Suppressor macrophage (primary cell): ENCODE data around the gene TMEM182.

ENCODE experiments used
- DNase-seq, 4 experiments: peaks; one replicate each; pipeline ENCODE4 v3.0.0-alpha.2; 2020 to 2022
- total RNA-seq, 17 experiments: gene quantifications; one replicate each; lab custom pipeline; 2026; ENCODE audit warnings: mixed read lengths in 6 of 17, inconsistent platforms in 3 of 17; lab: John Stamatoyannopoulos, UW

The TMEM182 gene, protein sequence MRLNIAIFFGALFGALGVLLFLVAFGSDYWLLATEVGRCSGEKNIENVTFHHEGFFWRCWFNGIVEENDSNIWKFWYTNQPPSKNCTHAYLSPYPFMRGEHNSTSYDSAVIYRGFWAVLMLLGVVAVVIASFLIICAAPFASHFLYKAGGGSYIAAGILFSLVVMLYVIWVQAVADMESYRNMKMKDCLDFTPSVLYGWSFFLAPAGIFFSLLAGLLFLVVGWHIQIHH
- total RNA-seq = 0.49 to 4.6 (median 1.9) reads per million in 17 experiments

GRCh38 chr2:102761763-102762162 lies at the start of gene TMEM182:
TSS of gene TMEM182 (plus strand) at chr2:102762031. CDS start at chr2:102762218, 187 bp downstream.
- DNase-seq = no peak

- DNase-seq = no peak
Observed at GRCh38 chr2:102717308-102718018, 44.4 kb upstream of the TMEM182 start.

DNA sequence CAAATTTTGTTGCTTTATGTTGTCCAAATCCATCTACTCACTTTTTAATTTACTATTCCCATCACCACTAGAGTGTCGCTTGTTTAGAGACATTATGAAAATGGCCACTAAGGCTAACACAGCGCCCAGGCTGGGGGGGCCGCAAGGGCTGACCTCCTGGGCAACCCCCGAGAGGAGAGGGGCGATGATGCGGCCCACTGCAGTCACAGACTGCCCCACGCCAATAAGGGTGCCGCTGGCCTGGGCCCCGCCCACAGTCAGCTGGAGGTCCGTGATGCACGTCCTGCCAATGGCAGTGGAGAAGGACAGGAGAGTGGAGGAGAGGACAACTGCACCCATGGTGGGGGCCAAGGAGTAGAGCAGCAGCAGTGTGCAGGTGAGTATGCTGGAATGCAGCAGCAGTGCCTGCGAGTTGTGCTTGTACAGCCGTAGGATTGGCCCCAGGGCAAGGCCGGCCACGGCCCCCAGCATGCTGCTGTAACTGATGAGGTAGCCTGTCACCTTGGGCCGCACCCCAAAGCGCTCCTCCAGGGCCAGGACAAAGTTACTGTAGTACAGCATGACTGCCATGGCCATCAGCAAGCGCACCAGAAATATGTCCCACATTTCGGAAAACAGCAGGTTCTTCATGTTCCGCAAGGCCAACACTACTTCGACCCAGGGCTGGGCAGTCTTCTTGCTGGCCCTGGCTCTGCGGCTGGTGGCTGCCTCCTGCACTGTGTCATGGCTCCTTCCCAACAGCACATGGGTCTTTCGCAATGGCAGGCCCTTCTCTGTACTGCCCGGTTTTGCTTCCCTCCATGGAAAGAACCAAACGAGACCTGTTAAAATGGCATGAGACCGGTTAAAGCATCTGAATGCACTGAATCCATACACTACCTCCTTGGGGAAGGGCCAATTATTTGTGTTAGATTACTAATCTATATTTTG lies 43.2 kb upstream of the TMEM182 start:
- peak in 2 of 4 experiments; percentile 13 to 19 for DNase-seq

DNA sequence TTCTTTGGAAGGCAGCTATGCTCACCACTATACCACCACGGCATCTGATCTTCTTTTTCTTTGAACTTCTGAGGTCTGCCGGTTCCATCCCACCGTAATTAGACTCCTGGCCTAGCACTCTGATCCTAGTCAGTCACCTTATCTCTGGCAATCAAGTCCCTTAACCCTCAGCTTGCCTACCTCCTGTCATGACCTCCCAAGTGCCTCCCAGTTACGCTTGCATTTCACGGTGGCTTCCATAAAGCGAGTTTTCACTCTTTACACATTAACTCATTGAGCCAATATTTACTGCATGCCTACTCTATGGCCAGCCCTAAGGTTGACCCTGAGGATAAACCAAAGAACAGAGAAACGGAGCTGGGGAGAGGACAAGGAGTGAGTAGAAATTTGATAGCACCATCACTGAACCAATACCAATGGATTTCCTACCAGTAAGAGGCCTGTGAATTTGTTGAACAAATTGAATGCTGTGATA lies 37.8 kb upstream of the TMEM182 start:
- DNase-seq = no peak

DNA sequence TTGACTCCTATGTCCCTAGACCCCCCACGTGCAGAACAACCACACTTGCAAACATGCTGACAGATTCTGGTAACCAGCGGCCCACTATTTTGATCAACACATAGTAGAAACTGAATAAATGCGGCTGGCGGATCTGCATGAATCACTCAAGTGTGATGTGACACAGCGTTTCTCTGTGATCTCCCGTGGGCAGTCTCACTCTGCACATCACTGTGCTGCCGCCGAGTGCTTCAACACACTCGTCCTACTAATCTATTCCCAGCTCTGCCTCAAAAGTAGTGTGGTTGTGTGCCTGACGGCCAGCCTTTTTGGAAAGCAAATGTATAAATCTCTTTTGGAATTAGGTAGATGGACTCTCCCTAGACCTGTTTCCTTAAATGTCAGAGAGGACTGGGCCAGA lies 37.3 kb upstream of the TMEM182 start:
- DNase-seq = no peak

DNA sequence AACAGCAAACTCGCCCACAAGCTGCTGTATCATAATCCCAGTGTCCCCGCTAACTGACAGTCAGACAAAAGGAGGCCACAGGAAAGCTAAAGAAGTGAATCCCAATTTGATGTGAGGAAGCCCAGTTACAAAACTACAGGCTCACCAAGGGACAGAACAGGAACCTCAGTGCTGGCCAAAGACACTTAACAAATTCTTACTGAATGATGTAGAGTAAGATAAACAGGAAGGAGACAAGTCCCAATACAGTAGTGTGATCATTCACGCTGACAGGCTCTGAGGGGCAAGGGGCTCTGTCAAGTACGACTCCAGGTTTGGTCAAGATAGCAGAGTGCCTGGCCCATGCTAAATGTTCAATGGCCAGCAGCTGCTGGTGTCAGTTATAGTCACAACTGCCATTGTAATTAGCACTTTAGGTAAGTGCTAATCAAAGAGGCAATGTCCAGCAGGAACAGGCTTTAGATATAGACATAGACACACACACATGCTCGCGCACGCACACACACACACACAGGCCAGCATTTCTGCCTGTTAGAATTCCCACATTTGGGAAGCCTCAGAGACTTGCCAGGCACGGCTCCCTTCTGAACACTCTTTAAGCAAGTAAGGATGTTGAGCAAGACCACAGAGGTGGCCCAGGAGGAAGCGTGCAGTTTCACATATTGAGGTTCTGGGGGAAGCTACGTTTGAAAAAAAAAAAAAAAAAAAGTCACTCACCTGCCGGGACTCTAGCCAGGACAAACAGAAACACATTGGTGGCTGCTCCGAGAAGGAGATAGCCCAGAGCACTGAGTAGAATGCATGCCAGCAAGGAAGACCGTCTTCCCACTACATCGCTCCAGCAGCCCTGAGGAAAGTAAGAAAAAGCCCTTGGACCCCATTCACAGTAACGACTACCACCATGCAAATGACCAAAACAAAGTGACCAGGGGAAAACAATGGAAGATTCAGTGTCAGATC lies 35.4 kb upstream of the TMEM182 start:
- DNase-seq = no peak

DNA sequence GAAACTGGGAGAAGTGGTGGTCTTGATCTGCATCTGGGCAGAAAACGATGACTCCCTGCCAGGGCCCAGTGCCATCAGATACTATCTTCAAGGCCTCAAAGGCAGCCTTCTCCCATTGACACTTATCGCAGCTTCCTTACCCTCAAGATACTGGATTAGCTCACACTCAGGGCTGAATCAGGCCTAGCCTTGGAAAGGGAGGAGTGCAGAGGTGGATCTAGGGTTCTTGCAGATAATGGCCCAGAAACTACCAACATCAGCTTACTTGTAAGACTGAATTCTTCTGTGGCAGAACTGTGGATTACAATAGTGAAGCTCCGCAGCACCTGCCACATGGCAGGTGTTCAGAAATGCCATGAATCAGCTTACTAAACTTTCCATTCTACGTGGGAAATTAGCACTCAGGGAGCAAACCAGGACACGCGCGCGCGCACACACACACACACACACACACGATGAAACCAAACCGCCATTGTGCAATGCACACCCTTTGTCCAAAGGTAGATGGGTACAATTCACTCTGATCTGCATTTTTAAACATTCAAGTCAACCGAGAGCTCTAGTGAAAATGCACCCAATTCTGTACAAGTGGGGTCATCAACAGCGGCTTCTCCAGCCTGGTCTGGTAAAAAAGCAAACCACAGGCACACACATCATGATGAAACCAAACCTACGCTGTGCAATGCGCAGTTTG lies 26.3 kb upstream of the TMEM182 start:
- no peak for DNase-seq

GRCh38 chr2:102736110-102736409 lies 25.8 kb upstream of the TMEM182 start:
- DNase-seq = no peak

- DNase-seq = peak; percentile 77 to 91 (median 83)
Observed at GRCh38 chr2:102736410-102737409, 25.1 kb upstream of the TMEM182 start.

- no peak for DNase-seq
Observed at GRCh38 chr2:102737431-102737830, 24.4 kb upstream of the TMEM182 start.

DNA sequence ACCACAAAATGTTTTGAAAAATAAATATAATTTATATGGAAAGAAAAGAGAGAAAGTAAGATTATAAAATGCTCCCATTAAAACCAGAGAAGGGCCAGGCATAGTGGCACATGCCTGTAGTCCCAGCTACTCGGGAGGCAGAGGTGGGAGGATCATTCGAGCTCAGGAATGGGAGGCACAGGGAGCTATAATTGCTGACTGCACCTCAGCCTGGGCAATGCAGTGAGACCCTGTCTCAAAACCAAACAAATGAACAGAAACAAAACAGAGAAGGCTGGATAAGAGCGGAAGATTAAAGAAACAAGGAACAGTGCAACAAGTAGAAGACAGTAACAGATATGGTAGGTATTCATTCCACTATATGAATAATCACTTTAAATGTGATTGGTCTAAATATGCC lies 18.6 kb upstream of the TMEM182 start:
- no peak for DNase-seq

DNA sequence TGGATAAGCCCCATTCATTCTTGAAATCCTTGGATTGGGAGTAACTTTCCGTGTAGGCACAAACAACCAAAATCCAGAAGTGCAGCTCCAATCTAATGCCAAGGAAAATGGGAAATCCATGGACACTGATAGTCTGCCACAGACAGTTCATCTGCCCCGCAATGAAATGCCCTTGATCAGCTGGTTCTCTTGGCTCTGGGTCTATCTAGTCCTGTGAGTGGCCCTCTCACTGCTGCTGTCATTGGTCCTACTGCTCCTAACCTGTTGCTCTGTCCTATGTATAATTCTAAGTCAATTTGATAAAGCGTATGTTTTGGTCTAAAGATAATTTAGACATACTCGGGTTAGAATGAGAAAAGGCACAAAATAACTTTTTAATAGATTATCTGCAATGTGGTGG lies 13.7 kb upstream of the TMEM182 start:
- DNase-seq = no peak

- peak in 2 of 4 experiments; percentile 27 to 42 for DNase-seq
Observed at GRCh38 chr2:102749938-102750337, 11.9 kb upstream of the TMEM182 start.

DNA sequence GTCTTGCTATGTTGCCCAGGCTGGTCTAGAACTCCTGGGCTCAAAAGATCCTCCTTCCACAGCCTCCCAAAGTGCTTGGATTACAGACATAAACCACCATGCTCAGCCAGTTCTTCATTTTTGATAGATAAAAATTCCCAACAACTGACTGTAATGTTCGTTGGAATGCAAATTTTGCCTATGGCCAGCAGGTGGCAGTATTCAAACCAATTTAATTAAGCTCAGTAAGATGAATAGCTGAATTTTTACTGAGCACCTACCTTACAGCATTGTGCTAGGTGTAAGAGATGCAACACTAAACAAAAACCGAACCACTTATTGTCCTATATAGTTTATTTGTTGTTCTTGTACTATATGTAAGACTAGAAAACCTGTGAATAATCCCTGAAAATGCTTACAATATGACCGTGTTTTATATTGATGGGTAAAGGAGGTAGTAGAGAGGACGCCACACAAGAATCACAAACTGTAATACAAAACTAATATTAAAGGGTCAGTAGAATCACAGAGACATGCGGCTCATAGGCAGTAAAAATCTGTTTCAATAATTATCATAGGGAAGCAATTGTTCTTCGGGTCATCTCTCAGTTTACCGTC lies 8.2 kb upstream of the TMEM182 start:
- DNase-seq = peak; percentile 61 to 79 (median 77)

GRCh38 chr2:102754456-102755145 lies 7.2 kb upstream of the TMEM182 start:
- DNase-seq = no peak

GRCh38 chr2:102755284-102755683 lies 6.5 kb upstream of the TMEM182 start:
- DNase-seq = no peak

DNA sequence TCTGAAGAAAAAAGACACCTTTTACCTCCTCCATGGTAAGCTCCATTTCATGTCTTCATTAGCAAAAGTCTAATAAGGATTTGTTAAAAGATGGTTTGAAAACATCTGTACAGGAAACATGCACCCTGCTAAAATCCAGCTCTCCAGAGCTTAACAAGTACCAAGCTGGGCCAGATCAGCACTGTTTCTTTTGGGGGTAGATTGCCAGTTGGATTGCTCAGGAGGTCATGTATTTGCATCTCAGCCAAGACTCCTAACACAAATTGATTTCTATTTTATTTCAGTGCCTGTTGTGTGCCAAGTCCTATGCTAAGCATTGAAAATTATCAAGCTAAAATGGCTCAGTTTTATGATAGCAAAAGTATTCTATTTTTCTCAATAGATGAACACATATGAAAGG lies 3.4 kb upstream of the TMEM182 start:
- no peak for DNase-seq

- DNase-seq = no peak
Observed at GRCh38 chr2:102764083-102764482, 2.3 kb downstream of the TMEM182 start.

DNA sequence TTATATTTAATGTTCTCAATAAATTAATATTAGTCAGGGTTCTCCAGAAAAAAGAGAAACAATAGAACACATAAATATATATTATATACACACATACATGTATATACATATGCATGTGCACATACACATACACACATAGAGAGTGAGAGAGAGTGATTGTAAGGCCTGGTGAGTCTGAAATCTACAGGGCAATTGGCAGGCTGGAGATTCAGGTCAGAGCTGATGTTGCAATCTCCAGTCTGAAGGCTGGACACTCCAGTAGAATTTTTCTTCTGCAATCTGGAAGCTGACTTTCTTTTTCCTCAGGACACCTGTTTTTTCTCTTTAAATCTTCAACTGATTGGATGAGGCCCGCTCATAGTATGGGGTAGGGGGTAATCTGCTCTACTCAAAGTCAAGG lies 3.2 kb downstream of the TMEM182 start:
- DNase-seq = no peak
